GM10847 (cell line): ENCODE data around the gene WWP2.
"Not testable (repeated sequence)": the region's sequence is repeated elsewhere in the genome, so short reads cannot be mapped to it uniquely, and the experiment has no call there.

Experiments
- POLR2A ChIP-seq: IDR thresholded peaks from 2 replicates; pipeline ENCODE4 v1.6.1; 2011; ENCODE audit not compliant: insufficient read length; ENCODE audit errors: extremely low read depth

WWP2 gene

DNA sequence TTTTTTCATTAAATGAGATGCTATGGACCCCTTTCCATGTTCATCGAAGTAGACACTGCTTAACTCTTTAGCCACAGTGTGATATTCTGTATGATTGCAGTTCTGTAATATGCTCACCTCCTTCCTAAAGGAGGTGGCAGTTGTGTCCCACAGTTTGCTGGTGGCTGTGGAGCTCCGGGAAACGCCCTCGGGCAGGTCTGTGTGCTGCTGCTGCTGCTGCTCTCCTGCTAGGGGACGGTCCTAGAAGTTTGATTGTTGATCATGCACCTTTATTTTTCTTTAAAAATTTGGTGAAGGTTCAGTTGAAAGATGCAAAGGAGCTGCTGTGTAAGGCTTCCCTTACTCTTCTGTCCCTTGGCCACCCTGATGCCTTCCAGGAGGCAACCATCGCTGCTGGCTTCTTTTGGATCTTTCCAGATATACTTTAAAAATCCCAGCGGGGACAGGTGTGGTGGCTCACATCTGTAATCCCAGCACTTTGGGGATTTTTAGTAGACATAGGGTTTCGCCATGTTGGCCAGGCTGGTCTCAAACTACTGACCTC is 180.6 kb downstream of the WWP2 start:
- no peak for TF ChIP-seq POLR2A

DNA sequence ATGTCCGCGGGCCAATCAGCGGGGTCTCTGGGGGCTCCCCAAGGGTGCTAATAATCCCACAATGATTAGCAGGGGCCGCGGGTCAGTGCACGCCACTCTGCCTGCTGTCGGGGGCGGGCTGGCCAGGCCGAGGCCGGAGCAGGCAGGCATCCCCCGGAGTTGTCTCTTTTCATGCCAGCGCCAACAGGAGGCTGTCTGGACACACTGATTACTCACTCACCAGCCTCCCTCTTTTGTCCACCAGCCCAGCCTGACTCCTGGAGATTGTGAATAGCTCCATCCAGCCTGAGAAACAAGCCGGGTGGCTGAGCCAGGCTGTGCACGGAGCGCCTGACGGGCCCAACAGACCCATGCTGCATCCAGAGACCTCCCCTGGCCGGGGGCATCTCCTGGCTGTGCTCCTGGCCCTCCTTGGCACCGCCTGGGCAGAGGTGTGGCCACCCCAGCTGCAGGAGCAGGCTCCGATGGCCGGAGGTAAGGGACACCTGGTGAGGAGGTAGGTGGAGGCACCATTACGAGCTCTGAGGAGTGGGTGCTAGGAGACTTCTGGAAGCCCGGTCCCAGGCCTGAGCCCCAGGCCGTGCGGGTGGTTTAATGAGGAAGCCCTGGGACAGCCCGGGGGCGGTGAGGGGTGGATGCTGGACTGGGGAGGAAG is 189.0 kb downstream of the WWP2 start, which contains the start of gene CLEC18A:
TSS of gene CLEC18A (plus strand) at position 318 of the 655 bp plus-strand sequence. CDS start at position 351, 33 bp downstream.
- not testable (repeated sequence) for TF ChIP-seq POLR2A
